Thymus (tissue), 11 donors: ENCODE results near the gene MCF2L2. TPM values are rescaled to one million over a fixed set of nuclear protein-coding genes. Genes with fewer than 3 reads are reported as not detected.
"Not testable (repeated sequence)": the region's sequence is repeated elsewhere in the genome, so short reads cannot be mapped to it uniquely, and the experiment has no call there.

Experiments
- DNase-seq, 9 donors: peaks; one replicate each; pipeline ENCODE4 v3.0.0-alpha.2; 2013; ENCODE audit warnings: low spot score in 9 of 9, low read depth in 6 of 9, missing footprints in 1 of 9
- H3K27ac ChIP-seq, 2 donors: one replicate each; pipeline ENCODE4 v1.5.1; 2013; ENCODE audit warnings: control low read depth in 1 of 2, low read depth in 1 of 2, low read length in 1 of 2, mild to moderate bottlenecking in 1 of 2, moderate library complexity in 1 of 2
- H3K27me3 ChIP-seq, 2 donors: one replicate each; pipeline ENCODE4 v1.5.1; 2013; ENCODE audit warnings: low read length in 1 of 2; ENCODE audit not compliant: control insufficient read depth in 2 of 2, insufficient read depth in 1 of 2
- H3K36me3 ChIP-seq, 2 donors: one replicate each; pipeline ENCODE4 v1.5.1; 2013; ENCODE audit warnings: low read length in 1 of 2, mild to moderate bottlenecking in 1 of 2, moderate library complexity in 1 of 2; ENCODE audit not compliant: control insufficient read depth in 2 of 2, insufficient read depth in 2 of 2
- H3K4me1 ChIP-seq, 2 donors: one replicate each; pipeline ENCODE4 v1.5.1; 2013; ENCODE audit warnings: low read length in 2 of 2; ENCODE audit not compliant: control insufficient read depth in 2 of 2, insufficient read depth in 2 of 2
- H3K4me3 ChIP-seq, 2 donors: one replicate each; pipeline ENCODE4 v1.5.1; 2013; ENCODE audit warnings: low read length in 2 of 2, control low read depth in 1 of 2, mild to moderate bottlenecking in 1 of 2
- H3K9me3 ChIP-seq, 2 donors: one replicate each; pipeline ENCODE4 v1.5.1; 2013; ENCODE audit warnings: low read length in 1 of 2, mild to moderate bottlenecking in 1 of 2; ENCODE audit not compliant: control insufficient read depth in 2 of 2, insufficient read depth in 1 of 2
- WGBS: extraction: QIAGEN DNeasy Blood & Tissue Kit; methylation state at CpG from one replicate; pipeline ENCODE4 v1.1.7; 2013; 5-methylcytosine and 5-hydroxymethylcytosine counted together
- polyA plus RNA-seq: library from polyadenylated mRNA; stranded (reverse); fragments of 200-250 nt; gene quantifications from one replicate; pipeline ENCODE4 v1.2.3, GENCODE V29; 2013
- total RNA-seq: library from RNA; stranded (reverse); fragments of 120-200 nt; gene quantifications from one replicate; pipeline ENCODE4 v1.2.4, GENCODE V29; 2013
- donor health status: healthy.

MCF2L2 gene
- total and polyA plus RNA-seq, 2 donors = 1.0 to 1.1 TPM

GRCh38 chr3:183447206-183448001 lies 19.0 kb upstream of the MCF2L2 start:
- no peaks in the 10 kb centered on the region for H3K36me3 ChIP-seq
- H3K4me1 ChIP-seq = peaks cover 0 to 6% of the 10 kb centered on the region in 2 donors
- peak in 8 of 9 donors; percentile 22 to 83 (median 54) for DNase-seq
- H3K27ac ChIP-seq = peak overlapping the region; percentile 21 to 38
- WGBS = under 1% methylated on average over 54 of the region's 54 CpGs
- H3K27me3 ChIP-seq = no peaks in the 10 kb centered on the region
- H3K9me3 ChIP-seq = peaks cover 0 to 4% of the 10 kb centered on the region in 2 donors
- peak overlapping the region; percentile 61 to 69 for H3K4me3 ChIP-seq

GRCh38 chr3:183446838-183447205 lies 18.4 kb upstream of the MCF2L2 start:
- H3K27ac ChIP-seq = no peak overlapping the region
- DNase-seq = no peak
- H3K27me3 ChIP-seq = no peaks in the 10 kb centered on the region
- WGBS = 99% methylated on average over 2 of the region's 2 CpGs
- peak overlapping the region; percentile 61 to 69 for H3K4me3 ChIP-seq
- H3K4me1 ChIP-seq = peaks cover 0 to 6% of the 10 kb centered on the region in 2 donors
- no peaks in the 10 kb centered on the region for H3K36me3 ChIP-seq
- H3K9me3 ChIP-seq = peaks cover 0 to 4% of the 10 kb centered on the region in 2 donors

GRCh38 chr3:183444748-183445147 lies 16.3 kb upstream of the MCF2L2 start:
- WGBS = 97% methylated on average over 1 of the region's 1 CpG

GRCh38 chr3:183443395-183444385 lies 15.3 kb upstream of the MCF2L2 start:
- Histone ChIP-seq H3K4me1 (peaks cover 0 to 6% of the 10 kb centered on the region in 2 donors), H3K27ac (no peak overlapping the region), H3K9me3 (peaks cover 0 to 4% of the 10 kb centered on the region in 2 donors), H3K4me3 (no peak overlapping the region), H3K36me3 (no peaks in the 10 kb centered on the region), H3K27me3 (no peaks in the 10 kb centered on the region)
- no peak for DNase-seq
- 96% methylated on average over 10 of the region's 10 CpGs for WGBS

More at GRCh38 chr3:183444748-183445147, 16.3 kb upstream of the MCF2L2 start:
- no peaks in the 10 kb centered on the region for H3K36me3 ChIP-seq
- H3K27me3 ChIP-seq = no peaks in the 10 kb centered on the region
- DNase-seq = no peak
- H3K4me1 ChIP-seq = peaks cover 0 to 6% of the 10 kb centered on the region in 2 donors
- no peak overlapping the region for H3K27ac ChIP-seq
- peaks cover 0 to 4% of the 10 kb centered on the region in 2 donors for H3K9me3 ChIP-seq
- no peak overlapping the region for H3K4me3 ChIP-seq

- Histone ChIP-seq H3K4me3 (no peak overlapping the region), H3K36me3 (no peaks in the 10 kb centered on the region), H3K27me3 (no peaks in the 10 kb centered on the region), H3K9me3 (peaks cover 0 to 4% of the 10 kb centered on the region in 2 donors), H3K4me1 (peaks cover 0 to 3% of the 10 kb centered on the region in 2 donors), H3K27ac (no peak overlapping the region)
- WGBS = 99% methylated on average over 1 of the region's 1 CpG
- no peak for DNase-seq
Observed at GRCh38 chr3:183442994-183443393, 14.6 kb upstream of the MCF2L2 start.

- not testable (repeated sequence) for H3K4me1 ChIP-seq, H3K36me3 ChIP-seq, H3K9me3 ChIP-seq, DNase-seq, H3K27ac ChIP-seq, H3K27me3 ChIP-seq, H3K4me3 ChIP-seq
- 74% methylated on average over 3 of the region's 3 CpGs for WGBS
Observed at GRCh38 chr3:183440521-183440920, 12.1 kb upstream of the MCF2L2 start.

- H3K4me1 ChIP-seq = no peaks in the 10 kb centered on the region
- H3K27ac ChIP-seq = no peak overlapping the region
- H3K27me3 ChIP-seq = no peaks in the 10 kb centered on the region
- no peaks in the 10 kb centered on the region for H3K36me3 ChIP-seq
- DNase-seq = no peak
- peaks cover 0 to 4% of the 10 kb centered on the region in 2 donors for H3K9me3 ChIP-seq
- H3K4me3 ChIP-seq = no peak overlapping the region
- 96% methylated on average over 3 of the region's 3 CpGs for WGBS
Observed at GRCh38 chr3:183439515-183439914, 11.1 kb upstream of the MCF2L2 start.

GRCh38 chr3:183438735-183439134 lies 10.3 kb upstream of the MCF2L2 start:
- 97% methylated on average over 1 of the region's 1 CpG for WGBS
- H3K4me3 ChIP-seq = no peak overlapping the region
- DNase-seq = no peak
- peaks cover 0 to 4% of the 10 kb centered on the region in 2 donors for H3K9me3 ChIP-seq
- no peaks in the 10 kb centered on the region for H3K27me3 ChIP-seq
- no peak overlapping the region for H3K27ac ChIP-seq
- no peaks in the 10 kb centered on the region for H3K36me3 ChIP-seq
- no peaks in the 10 kb centered on the region for H3K4me1 ChIP-seq
